ENCODE measurements around the gene DOCK4.

The DOCK4 gene

GRCh38 chr7:112122144-112122543, 84.1 kb downstream of the DOCK4 start:
- no peak for DNase-seq (ENCODE audit: low read depth)
- H3K4me3 ChIP-seq (ENCODE audit: low read depth, low read length), result no peak overlapping the region
- TF ChIP-seq CTCF (conservative IDR thresholded peaks at IDR 0.05; ENCODE audit: low read depth, low read length), result no peak

- no peak for DNase-seq (ENCODE audit: low read depth)
- no peak for TF ChIP-seq CTCF (conservative IDR thresholded peaks at IDR 0.05; ENCODE audit: low read depth, low read length)
- H3K4me3 ChIP-seq (ENCODE audit: low read depth, low read length), result no peak overlapping the region
These were observed 84.9 kb downstream of the DOCK4 start for GRCh38 chr7:112121318-112121717.

DNA sequence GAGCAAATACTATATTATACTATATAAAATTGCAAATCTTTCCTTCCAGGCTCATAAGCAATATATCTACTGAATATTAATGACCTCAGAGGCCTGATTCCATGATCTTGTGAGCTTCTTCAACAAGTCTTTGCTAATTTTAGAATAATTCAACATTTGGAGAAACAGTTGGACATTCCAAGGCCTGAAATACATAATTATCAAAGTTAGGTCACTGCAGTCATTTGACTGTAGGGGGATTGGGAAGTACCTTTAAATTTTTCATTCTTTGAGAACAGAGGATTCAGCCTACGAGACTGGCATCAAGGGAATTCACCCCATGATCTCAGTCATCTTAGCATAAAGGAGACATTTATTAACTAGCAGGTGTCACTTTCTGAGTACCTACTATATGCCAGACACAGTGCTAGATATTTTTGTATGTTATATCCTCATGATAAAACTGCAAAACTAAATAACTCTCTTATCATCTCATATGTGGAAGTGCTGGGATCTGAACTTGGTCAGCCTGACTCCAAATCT, 85.4 kb downstream of the DOCK4 start:
- TF ChIP-seq CTCF (conservative IDR thresholded peaks at IDR 0.05; ENCODE audit: low read depth, low read length), result no peak

GRCh38 chr7:112118581-112119566, 87.3 kb downstream of the DOCK4 start:
- TF ChIP-seq CTCF (conservative IDR thresholded peaks at IDR 0.05; ENCODE audit: low read depth, low read length), result no peak
- no peak overlapping the region for H3K4me3 ChIP-seq (ENCODE audit: low read depth, low read length)
- DNase-seq (ENCODE audit: low read depth), result no peak

More for the DNA sequence above, 85.4 kb downstream of the DOCK4 start:
- H3K4me3 ChIP-seq (ENCODE audit: low read depth, low read length), result no peak overlapping the region
- no peak for DNase-seq (ENCODE audit: low read depth)

DNA sequence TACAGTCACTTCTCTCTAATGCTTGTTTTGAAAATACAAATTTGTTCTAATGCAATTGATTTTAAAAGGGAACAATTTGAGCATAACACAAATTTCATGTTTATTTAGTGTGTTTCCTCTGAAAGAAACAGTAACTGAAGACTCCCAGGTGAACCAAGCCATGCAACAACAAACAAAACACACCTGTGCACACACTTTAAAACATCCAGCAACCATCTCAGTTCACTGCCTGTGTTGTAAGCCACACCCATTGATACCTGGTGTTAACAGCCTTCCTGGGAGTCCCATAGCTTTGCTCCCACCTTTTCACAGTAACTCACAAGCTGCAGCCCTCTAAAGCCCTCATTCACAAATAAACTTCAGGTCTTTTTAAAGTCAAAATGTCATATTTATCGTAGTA, 89.3 kb downstream of the DOCK4 start:
- TF ChIP-seq CTCF (conservative IDR thresholded peaks at IDR 0.05; ENCODE audit: low read depth, low read length), result no peak
- no peak overlapping the region for H3K4me3 ChIP-seq (ENCODE audit: low read depth, low read length)
- DNase-seq (ENCODE audit: low read depth), result no peak

DNA sequence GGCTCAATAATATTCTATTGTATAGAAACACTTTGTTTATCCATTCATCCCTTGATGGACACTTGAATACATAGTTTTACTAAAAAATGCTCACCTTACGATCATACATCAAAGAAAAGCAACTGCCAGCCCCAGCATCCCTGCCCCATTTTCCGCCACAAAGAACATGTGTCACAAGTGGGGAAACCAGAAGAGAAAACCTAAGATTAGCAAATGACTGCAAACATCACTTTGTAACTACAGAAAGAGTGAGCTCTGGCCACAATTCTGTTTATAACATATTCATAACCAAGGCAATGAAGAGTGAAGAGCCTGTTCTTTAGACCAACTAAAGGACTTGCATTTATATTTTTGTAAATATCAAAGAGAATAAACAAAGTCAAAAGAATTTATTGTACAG, 89.8 kb downstream of the DOCK4 start:
- DNase-seq (ENCODE audit: low read depth), result no peak
- no peak for TF ChIP-seq CTCF (conservative IDR thresholded peaks at IDR 0.05; ENCODE audit: low read depth, low read length)
- no peak overlapping the region for H3K4me3 ChIP-seq (ENCODE audit: low read depth, low read length)
